Measurements from ENCODE around the gene CYBRD1. TPM values are rescaled to one million over a fixed set of nuclear protein-coding genes. Genes with fewer than 3 reads are reported as not detected.

The CYBRD1 gene
- total RNA-seq, 2 donors from 2014 or later = 34.6 to 59.7 TPM

DNA sequence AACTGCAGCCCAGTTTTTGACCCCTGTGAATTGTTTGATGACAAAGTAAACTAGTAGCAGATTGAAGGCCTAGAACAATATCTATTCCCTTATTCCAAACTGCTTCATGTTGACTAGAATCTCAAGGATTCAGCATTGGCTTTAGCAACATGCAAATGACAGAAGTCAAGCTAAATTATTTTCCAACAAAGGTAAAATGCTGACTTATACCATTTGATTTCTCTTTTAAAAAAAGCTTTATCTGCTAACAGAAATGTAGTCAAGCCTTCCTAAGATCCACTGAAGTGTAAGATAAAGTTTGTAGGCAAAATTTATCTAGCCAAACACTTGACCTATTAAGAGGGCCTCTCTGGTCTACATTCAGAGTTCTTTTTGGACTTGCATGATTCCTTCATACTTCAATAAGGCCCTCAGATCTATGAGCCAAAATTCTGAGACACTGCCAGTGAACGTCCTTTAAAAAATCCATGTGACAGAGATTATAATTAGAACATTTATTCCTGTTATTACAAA, 9.5 kb upstream of the CYBRD1 start:
- no peaks in the 10 kb centered on the region for H3K36me3 ChIP-seq (replicated peaks in 1 of 2; ENCODE audit: insufficient read depth in 1 of 2, low read depth in 2 of 2)
- no peak overlapping the region for H3K27ac ChIP-seq
- TF ChIP-seq, protein P1, sequence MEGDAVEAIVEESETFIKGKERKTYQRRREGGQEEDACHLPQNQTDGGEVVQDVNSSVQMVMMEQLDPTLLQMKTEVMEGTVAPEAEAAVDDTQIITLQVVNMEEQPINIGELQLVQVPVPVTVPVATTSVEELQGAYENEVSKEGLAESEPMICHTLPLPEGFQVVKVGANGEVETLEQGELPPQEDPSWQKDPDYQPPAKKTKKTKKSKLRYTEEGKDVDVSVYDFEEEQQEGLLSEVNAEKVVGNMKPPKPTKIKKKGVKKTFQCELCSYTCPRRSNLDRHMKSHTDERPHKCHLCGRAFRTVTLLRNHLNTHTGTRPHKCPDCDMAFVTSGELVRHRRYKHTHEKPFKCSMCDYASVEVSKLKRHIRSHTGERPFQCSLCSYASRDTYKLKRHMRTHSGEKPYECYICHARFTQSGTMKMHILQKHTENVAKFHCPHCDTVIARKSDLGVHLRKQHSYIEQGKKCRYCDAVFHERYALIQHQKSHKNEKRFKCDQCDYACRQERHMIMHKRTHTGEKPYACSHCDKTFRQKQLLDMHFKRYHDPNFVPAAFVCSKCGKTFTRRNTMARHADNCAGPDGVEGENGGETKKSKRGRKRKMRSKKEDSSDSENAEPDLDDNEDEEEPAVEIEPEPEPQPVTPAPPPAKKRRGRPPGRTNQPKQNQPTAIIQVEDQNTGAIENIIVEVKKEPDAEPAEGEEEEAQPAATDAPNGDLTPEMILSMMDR (IDR thresholded peaks at IDR 0.05) = no peak
- TF ChIP-seq POLR2A (IDR thresholded peaks at IDR 0.05) = no peak
- no peak overlapping the region for H3K4me3 ChIP-seq
- intact Hi-C loops (cut with DNase I) = no loop called here
- H3K9me3 ChIP-seq = no peaks in the 10 kb centered on the region
- ATAC-seq = no peak
- no peak for DNase-seq
- H3K27me3 ChIP-seq = no peaks in the 10 kb centered on the region
- H3K4me1 ChIP-seq = no peaks in the 10 kb centered on the region
- WGBS, 2 donors = 70 to 71% methylated on average over 1 of the region's 1 CpG

DNA sequence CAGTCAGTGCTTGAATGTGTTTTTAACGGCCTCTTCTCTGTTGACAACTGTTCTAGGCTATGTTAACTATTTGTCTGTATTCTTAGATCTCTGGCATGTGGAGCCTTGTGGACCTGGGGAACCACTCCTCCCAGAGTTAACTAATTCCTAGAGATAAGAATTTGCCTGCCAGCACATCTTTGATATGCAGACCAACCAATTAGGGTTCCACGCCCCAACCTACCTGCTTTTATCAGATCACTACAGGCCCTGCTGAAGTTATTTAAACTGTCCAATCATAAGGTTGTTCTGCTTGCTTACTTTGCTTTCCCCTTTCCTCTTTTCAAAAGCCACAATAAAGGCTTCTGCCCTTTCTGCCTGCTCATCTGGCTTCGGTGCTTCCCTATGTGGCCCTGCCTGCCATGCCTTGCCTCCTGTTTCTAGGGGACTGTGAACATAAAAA, 8.5 kb upstream of the CYBRD1 start:
- no peak for DNase-seq
- ATAC-seq = no peak
- H3K36me3 ChIP-seq (replicated peaks in 1 of 2; ENCODE audit: insufficient read depth in 1 of 2, low read depth in 2 of 2) = no peaks in the 10 kb centered on the region
- H3K9me3 ChIP-seq = no peaks in the 10 kb centered on the region
- TF ChIP-seq, protein P1 (IDR thresholded peaks at IDR 0.05) = no peak
- no peak for TF ChIP-seq POLR2A (IDR thresholded peaks at IDR 0.05)
- H3K4me1 ChIP-seq = no peaks in the 10 kb centered on the region
- no peaks in the 10 kb centered on the region for H3K27me3 ChIP-seq
- no peak overlapping the region for H3K4me3 ChIP-seq
- intact Hi-C loops (cut with DNase I) = no loop called here
- H3K27ac ChIP-seq = no peak overlapping the region
- 47 to 69% methylated on average over 3 of the region's 3 CpGs for whole genome bisulfite sequencing, 2 donors

DNA sequence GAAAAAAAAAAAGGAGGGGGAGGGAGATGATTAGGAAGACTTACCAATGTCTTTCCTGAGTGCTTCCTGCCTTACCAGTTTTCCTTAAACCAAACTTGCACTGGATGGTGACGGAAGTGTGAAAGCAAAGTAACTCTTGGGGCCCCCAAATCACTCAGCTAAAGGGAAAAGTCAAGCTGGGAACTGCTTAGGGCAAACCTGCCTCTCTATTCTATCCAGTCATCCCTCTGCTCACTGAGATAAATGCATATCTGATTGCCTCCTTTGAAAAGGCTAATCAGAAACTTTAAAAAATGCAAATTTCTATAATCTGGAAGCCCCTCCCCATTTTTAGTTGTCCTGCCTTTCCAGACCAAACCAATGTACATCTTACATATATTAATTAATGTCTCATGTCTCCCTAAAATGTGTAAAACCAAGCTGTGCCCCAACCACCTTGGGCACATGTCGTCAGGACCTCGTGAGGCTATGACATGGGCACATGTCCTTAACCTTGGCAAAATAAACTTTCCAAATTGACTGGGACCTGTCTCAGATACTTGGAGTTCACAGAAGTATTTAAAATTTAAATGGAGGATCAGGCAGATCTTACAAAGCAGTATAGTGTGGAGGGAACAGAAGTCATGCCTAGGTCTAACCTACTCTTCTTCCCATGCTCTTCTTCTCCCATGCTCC, 7.2 kb upstream of the CYBRD1 start:
- no peaks in the 10 kb centered on the region for H3K27me3 ChIP-seq
- intact Hi-C loops (cut with DNase I) = no loop called here
- H3K4me1 ChIP-seq = no peaks in the 10 kb centered on the region
- H3K9me3 ChIP-seq = no peaks in the 10 kb centered on the region
- TF ChIP-seq POLR2A (IDR thresholded peaks at IDR 0.05) = no peak
- TF ChIP-seq, protein P1 (IDR thresholded peaks at IDR 0.05) = no peak
- ATAC-seq (no peak), DNase-seq (no peak)
- H3K4me3 ChIP-seq = no peak overlapping the region
- no peak overlapping the region for H3K27ac ChIP-seq
- WGBS, 2 donors = 69 to 78% methylated on average over 3 of the region's 3 CpGs
- no peaks in the 10 kb centered on the region for H3K36me3 ChIP-seq (replicated peaks in 1 of 2; ENCODE audit: insufficient read depth in 1 of 2, low read depth in 2 of 2)

DNA sequence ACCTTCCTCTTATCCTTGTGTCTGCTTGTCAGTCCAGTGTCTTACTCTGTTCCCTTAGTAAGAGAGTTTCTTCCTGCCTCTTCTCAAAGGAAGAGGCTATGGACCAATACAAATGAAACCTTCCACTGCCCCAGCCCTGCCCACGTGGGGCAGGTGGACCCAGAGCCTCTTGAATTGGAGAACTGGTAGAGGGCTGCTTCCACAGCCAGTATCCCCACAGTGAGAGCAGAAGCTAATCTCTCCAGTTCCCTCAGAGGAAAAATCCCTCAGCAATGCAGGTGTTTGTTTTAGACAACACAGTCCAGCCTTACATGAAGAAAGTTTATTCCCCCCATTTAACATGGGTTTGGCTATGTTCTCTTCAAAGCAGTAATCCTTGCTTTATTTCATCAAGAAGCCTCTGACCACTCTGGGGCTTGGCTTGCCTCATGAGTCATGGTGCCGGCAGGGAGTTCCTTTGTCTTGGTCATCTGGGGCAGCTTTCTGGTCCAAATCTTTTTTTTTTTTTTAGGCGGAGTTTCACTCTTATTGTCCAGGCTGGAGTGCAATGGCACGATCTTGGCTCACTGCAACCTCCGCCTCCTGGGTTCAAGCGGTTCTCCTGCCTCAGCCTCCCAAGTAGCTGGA, 6.5 kb upstream of the CYBRD1 start:
- Histone ChIP-seq H3K27ac (no peak overlapping the region), H3K36me3 (replicated peaks in 1 of 2; ENCODE audit: insufficient read depth in 1 of 2, low read depth in 2 of 2) (no peaks in the 10 kb centered on the region), H3K27me3 (no peaks in the 10 kb centered on the region), H3K4me3 (no peak overlapping the region), H3K4me1 (no peaks in the 10 kb centered on the region), H3K9me3 (no peaks in the 10 kb centered on the region)
- TF ChIP-seq, protein P1 (IDR thresholded peaks at IDR 0.05) = no peak
- no peak for TF ChIP-seq POLR2A (IDR thresholded peaks at IDR 0.05)
- intact Hi-C loops (cut with DNase I) = no loop called here
- DNase-seq (no peak), ATAC-seq (no peak)
- WGBS, 2 donors = 74 to 76% methylated on average over 6 of the region's 6 CpGs
